PFSK-1 (cell line): ENCODE measurements around the gene PNLDC1.

ENCODE experiments used
- FOXP2 ChIP-seq: optimal IDR thresholded peaks from 2 replicates; pipeline ENCODE3; 2011; ENCODE audit warnings: borderline replicate concordance, control low read depth, inconsistent platforms; ENCODE audit not compliant: insufficient read depth; ENCODE audit errors: extremely low read length, extremely low read depth
- POLR2AphosphoS5 ChIP-seq: IDR thresholded peaks from 2 replicates; pipeline ENCODE4 v1.6.1; 2012; ENCODE audit warnings: low read depth, mild to moderate bottlenecking, control low read depth, low read length, moderate library complexity
- SIN3A ChIP-seq: IDR thresholded peaks from 2 replicates; pipeline ENCODE4 v1.6.1; 2012; ENCODE audit warnings: mild to moderate bottlenecking, low read length, moderate library complexity, borderline replicate concordance; ENCODE audit not compliant: insufficient read depth
- TAF1 ChIP-seq: IDR thresholded peaks from 2 replicates; pipeline ENCODE4 v1.6.1; 2012; ENCODE audit warnings: low read length, control low read depth, borderline replicate concordance; ENCODE audit not compliant: insufficient read depth
- TF ChIP-seq, protein P1 (sequence below), 2 experiments: IDR thresholded peaks; 2 replicates each; pipeline versions ENCODE4 v1.6.1 to v1.8.0; 2011 to 2012; ENCODE audit warnings: low read depth in 2 of 2, low read length in 2 of 2, control low read depth in 1 of 2, inconsistent platforms in 1 of 2, mild to moderate bottlenecking in 1 of 2, moderate library complexity in 1 of 2; ENCODE audit not compliant: insufficient read depth in 1 of 2

DNA sequence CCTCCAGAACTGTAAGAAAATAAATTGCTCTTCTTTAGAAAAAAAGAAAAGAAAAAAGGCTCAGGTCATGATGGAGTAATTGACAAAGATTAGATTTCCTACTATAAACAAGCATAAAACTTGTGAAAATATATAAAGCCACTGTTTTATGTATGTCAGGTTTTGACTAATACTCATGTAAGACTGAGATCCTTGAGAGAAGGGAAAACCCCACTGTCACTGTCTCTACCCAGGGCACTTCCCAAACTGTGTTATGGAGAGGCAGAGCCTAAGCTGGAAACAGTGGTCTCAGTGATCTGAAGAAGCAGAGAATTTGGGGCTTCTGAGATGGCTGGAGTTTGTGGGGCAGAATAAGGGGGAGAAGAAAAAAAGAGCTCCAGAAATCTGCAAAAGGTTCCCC lies 30.6 kb upstream of the PNLDC1 start:
- no peak for TF ChIP-seq POLR2AphosphoS5
- no peak for TF ChIP-seq SIN3A
- TF ChIP-seq, protein P1, sequence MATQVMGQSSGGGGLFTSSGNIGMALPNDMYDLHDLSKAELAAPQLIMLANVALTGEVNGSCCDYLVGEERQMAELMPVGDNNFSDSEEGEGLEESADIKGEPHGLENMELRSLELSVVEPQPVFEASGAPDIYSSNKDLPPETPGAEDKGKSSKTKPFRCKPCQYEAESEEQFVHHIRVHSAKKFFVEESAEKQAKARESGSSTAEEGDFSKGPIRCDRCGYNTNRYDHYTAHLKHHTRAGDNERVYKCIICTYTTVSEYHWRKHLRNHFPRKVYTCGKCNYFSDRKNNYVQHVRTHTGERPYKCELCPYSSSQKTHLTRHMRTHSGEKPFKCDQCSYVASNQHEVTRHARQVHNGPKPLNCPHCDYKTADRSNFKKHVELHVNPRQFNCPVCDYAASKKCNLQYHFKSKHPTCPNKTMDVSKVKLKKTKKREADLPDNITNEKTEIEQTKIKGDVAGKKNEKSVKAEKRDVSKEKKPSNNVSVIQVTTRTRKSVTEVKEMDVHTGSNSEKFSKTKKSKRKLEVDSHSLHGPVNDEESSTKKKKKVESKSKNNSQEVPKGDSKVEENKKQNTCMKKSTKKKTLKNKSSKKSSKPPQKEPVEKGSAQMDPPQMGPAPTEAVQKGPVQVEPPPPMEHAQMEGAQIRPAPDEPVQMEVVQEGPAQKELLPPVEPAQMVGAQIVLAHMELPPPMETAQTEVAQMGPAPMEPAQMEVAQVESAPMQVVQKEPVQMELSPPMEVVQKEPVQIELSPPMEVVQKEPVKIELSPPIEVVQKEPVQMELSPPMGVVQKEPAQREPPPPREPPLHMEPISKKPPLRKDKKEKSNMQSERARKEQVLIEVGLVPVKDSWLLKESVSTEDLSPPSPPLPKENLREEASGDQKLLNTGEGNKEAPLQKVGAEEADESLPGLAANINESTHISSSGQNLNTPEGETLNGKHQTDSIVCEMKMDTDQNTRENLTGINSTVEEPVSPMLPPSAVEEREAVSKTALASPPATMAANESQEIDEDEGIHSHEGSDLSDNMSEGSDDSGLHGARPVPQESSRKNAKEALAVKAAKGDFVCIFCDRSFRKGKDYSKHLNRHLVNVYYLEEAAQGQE (IDR thresholded peaks at IDR 0.05; ENCODE audit: insufficient read depth in 1 of 2, low read depth in 2 of 2, low read length in 2 of 2): no peak
- no peak for TF ChIP-seq TAF1
- TF ChIP-seq FOXP2: no peak
